Activated T-cell treated with anti-CD3 and anti-CD28 coated beads for 48 hours (primary cell): ENCODE results near the gene JMJD7.

ENCODE experiments used
- DNase-seq: peaks from one replicate; pipeline ENCODE4 v3.0.0-alpha.2; 2020; ENCODE audit warnings: low read depth

The JMJD7 gene

GRCh38 chr15:41827880-41828806 is at the start of gene JMJD7:
Gene JMJD7 (plus strand): TSS chr15:41828092. CDS start chr15:41828125, 33 bp downstream.
- DNase-seq: peak; percentile 93

GRCh38 chr15:41778521-41778920 is 49.4 kb upstream of the JMJD7 start:
- no peak for DNase-seq

GRCh38 chr15:41779662-41780157 is 48.2 kb upstream of the JMJD7 start:
- no peak for DNase-seq

- no peak for DNase-seq
Observed at GRCh38 chr15:41780266-41780665, 47.6 kb upstream of the JMJD7 start.

- DNase-seq: no peak
Observed at GRCh38 chr15:41780727-41781126, 47.2 kb upstream of the JMJD7 start.

- no peak for DNase-seq
Observed at GRCh38 chr15:41782371-41783282, 45.3 kb upstream of the JMJD7 start.

GRCh38 chr15:41783296-41783695 is 44.6 kb upstream of the JMJD7 start:
- DNase-seq: no peak

GRCh38 chr15:41788262-41788661 is 39.6 kb upstream of the JMJD7 start:
- DNase-seq: no peak

- DNase-seq: no peak
Observed at GRCh38 chr15:41789236-41789635, 38.7 kb upstream of the JMJD7 start.

GRCh38 chr15:41789662-41790061 is 38.2 kb upstream of the JMJD7 start:
- DNase-seq: no peak

- no peak for DNase-seq
Observed at GRCh38 chr15:41790169-41790568, 37.7 kb upstream of the JMJD7 start.

GRCh38 chr15:41790756-41791546 is 36.9 kb upstream of the JMJD7 start:
- no peak for DNase-seq

- no peak for DNase-seq
Observed at GRCh38 chr15:41791547-41791937, 36.4 kb upstream of the JMJD7 start.

- no peak for DNase-seq
Observed at GRCh38 chr15:41792000-41792637, 35.8 kb upstream of the JMJD7 start.

GRCh38 chr15:41794081-41794480 is 33.8 kb upstream of the JMJD7 start:
- no peak for DNase-seq

- DNase-seq: no peak
Observed at GRCh38 chr15:41795996-41796856, 31.7 kb upstream of the JMJD7 start.

- no peak for DNase-seq
Observed at GRCh38 chr15:41797201-41797944, 30.5 kb upstream of the JMJD7 start.

- DNase-seq: no peak
Observed at GRCh38 chr15:41798607-41799487, 29.0 kb upstream of the JMJD7 start.

- DNase-seq: no peak
Observed at GRCh38 chr15:41799488-41799805, 28.4 kb upstream of the JMJD7 start.
